SK-N-SH (cell line): Measurements from ENCODE around the gene IL12RB1. TPM values are rescaled to one million over a fixed set of nuclear protein-coding genes. Genes with fewer than 3 reads are reported as not detected.

Experiments
- CTCF ChIA-PET: fragments of 300-600, 350-600 bp; formaldehyde crosslinking; extraction: SDS; loops from one replicate; lab custom pipeline; 2021; lab: Yijun Ruan, JAX
- POLR2A ChIA-PET: fragments of 350-600 bp; sonication (Branson Sonifier 250); formaldehyde crosslinking; extraction: SDS; loops from one replicate; lab custom pipeline; 2020; ENCODE audit warnings: antibody characterized with exemption, inconsistent platforms; lab: Yijun Ruan, JAX
- DNase-seq: peaks from one replicate; pipeline ENCODE4 v3.0.0; 2012
- H2AFZ ChIP-seq: fragments of 200-600 bp; sonication (generic); 2 replicates; pipeline ENCODE4 v1.8.1; 2016; ENCODE audit warnings: antibody characterized with exemption, mild to moderate bottlenecking, low read depth
- H3F3A ChIP-seq: fragments of 200-600 bp; sonication (generic); replicated peaks from 2 replicates; pipeline ENCODE3; 2016; ENCODE audit warnings: antibody characterized with exemption, mild to moderate bottlenecking; ENCODE audit not compliant: insufficient read depth
- H3K27ac ChIP-seq, 2 experiments: fragments of 200-500 bp in 1 of 2; fragments of 200-600 bp in 1 of 2; sonication (Bioruptor generic) in 1 of 2; sonication (generic), shearing (Covaris generic) in 1 of 2; 2 replicates each; pipeline versions ENCODE4 v1.5.1 to v1.6.1; 2014 to 2016; ENCODE audit warnings: low read depth in 2 of 2, inconsistent platforms in 1 of 2, low read length in 1 of 2, mild to moderate bottlenecking in 1 of 2, mixed read lengths in 1 of 2
- H3K27me3 ChIP-seq: fragments of 200-600 bp; sonication (generic), shearing (Covaris generic); 2 replicates; pipeline ENCODE4 v1.6.1; 2016; ENCODE audit warnings: mixed run types; ENCODE audit not compliant: insufficient read depth
- H3K36me3 ChIP-seq, 2 experiments: fragments of 200-500 bp in 1 of 2; fragments of 200-600 bp in 1 of 2; sonication (Bioruptor generic) in 1 of 2; sonication (generic) in 1 of 2; replicated peaks in 1 of 2; 2 replicates each; pipeline versions ENCODE3 to v1.5.1; 2014 to 2016; ENCODE audit warnings: low read length in 1 of 2, mild to moderate bottlenecking in 1 of 2; ENCODE audit not compliant: insufficient read depth in 2 of 2, control insufficient read depth in 1 of 2
- H3K4me1 ChIP-seq, 2 experiments: fragments of 200-500 bp in 1 of 2; fragments of 200-600 bp in 1 of 2; sonication (Bioruptor generic) in 1 of 2; sonication (generic), shearing (Covaris generic) in 1 of 2; 2 replicates each; pipeline versions ENCODE4 v1.5.1 to v1.6.1; 2014 to 2016; ENCODE audit warnings: low read depth in 1 of 2, low read length in 1 of 2, mixed run types in 1 of 2; ENCODE audit not compliant: insufficient read depth in 2 of 2, control insufficient read depth in 1 of 2
- H3K4me2 ChIP-seq: fragments of 200-600 bp; sonication (generic), shearing (Covaris generic); 2 replicates; pipeline ENCODE4 v1.6.1; 2017; ENCODE audit warnings: mixed run types
- H3K4me3 ChIP-seq, 2 experiments: fragments of 200-500 bp in 1 of 2; fragments of 200-600 bp in 1 of 2; sonication (Bioruptor generic) in 1 of 2; sonication (generic), shearing (Covaris generic) in 1 of 2; 2 replicates each; pipeline versions ENCODE4 v1.5.1 to v1.8.1; 2014 to 2016; ENCODE audit warnings: low read depth in 2 of 2, inconsistent platforms in 1 of 2, low read length in 1 of 2, mild to moderate bottlenecking in 1 of 2, mixed read lengths in 1 of 2, moderate library complexity in 1 of 2
- H3K79me2 ChIP-seq: fragments of 200-600 bp; sonication (generic); 2 replicates; pipeline ENCODE4 v1.8.1; 2017; ENCODE audit warnings: mild to moderate bottlenecking; ENCODE audit not compliant: insufficient read depth
- H3K9ac ChIP-seq: fragments of 200-600 bp; sonication (generic); 2 replicates; pipeline ENCODE4 v1.6.1; 2017; ENCODE audit warnings: mixed run types
- H3K9me2 ChIP-seq: fragments of 200-600 bp; sonication (generic); 2 replicates; pipeline ENCODE4 v1.6.1; 2017; ENCODE audit warnings: mixed run types
- H3K9me3 ChIP-seq: fragments of 200-600 bp; sonication (generic); 2 replicates; pipeline ENCODE4 v1.6.1; 2017; ENCODE audit warnings: mixed run types, mild to moderate bottlenecking, moderate library complexity
- H4K20me1 ChIP-seq: fragments of 200-600 bp; sonication (generic); 2 replicates; pipeline ENCODE4 v1.6.1; 2017; ENCODE audit warnings: mild to moderate bottlenecking, mixed run types; ENCODE audit not compliant: insufficient read depth
- CHD2 ChIP-seq: fragments of 150-350 bp; IDR thresholded peaks from 2 replicates; pipeline ENCODE4 v1.6.1; 2018; ENCODE audit warnings: low read length; ENCODE audit not compliant: partially characterized antibody
- ELF1 ChIP-seq: IDR thresholded peaks from 2 replicates; pipeline ENCODE4 v1.4.0; 2012
- EP300 ChIP-seq, 2 experiments: IDR thresholded peaks; 2 replicates each; pipeline versions ENCODE4 v1.4.0 to v1.6.1; 2012; ENCODE audit warnings: borderline replicate concordance in 1 of 2, low read depth in 1 of 2, low read length in 1 of 2
- FOSL2 ChIP-seq: IDR thresholded peaks from 2 replicates; pipeline ENCODE4 v1.4.0; 2012; ENCODE audit warnings: low read depth, mild to moderate bottlenecking, moderate library complexity, borderline replicate concordance
- FOXJ3 ChIP-seq: sonication (generic); formaldehyde crosslinking; IDR thresholded peaks from 2 replicates; pipeline ENCODE4 v1.5.1; 2020; ENCODE audit warnings: mild to moderate bottlenecking, missing genetic modification reagents
- FOXM1 ChIP-seq: IDR thresholded peaks from 2 replicates; pipeline ENCODE4 v1.4.0; 2012; ENCODE audit warnings: low read depth, mild to moderate bottlenecking
- GABPA ChIP-seq: IDR thresholded peaks from 2 replicates; pipeline ENCODE4 v1.4.0; 2012; ENCODE audit warnings: low read depth, mild to moderate bottlenecking
- GATA2 ChIP-seq: sonication (generic); formaldehyde crosslinking; IDR thresholded peaks from 2 replicates; pipeline ENCODE4 v1.5.0; 2020; ENCODE audit warnings: mild to moderate bottlenecking, missing genetic modification reagents
- JUND ChIP-seq: IDR thresholded peaks from 2 replicates; pipeline ENCODE4 v1.4.0; 2012
- MAX ChIP-seq: IDR thresholded peaks from 2 replicates; pipeline ENCODE4 v1.4.0; 2012; ENCODE audit warnings: low read depth
- MEF2A ChIP-seq: IDR thresholded peaks from 2 replicates; pipeline ENCODE4 v1.4.0; 2012; ENCODE audit warnings: low read depth, borderline replicate concordance
- NFIC ChIP-seq: IDR thresholded peaks from 2 replicates; pipeline ENCODE4 v1.4.0; 2012; ENCODE audit warnings: borderline replicate concordance
- NRF1 ChIP-seq: IDR thresholded peaks from 2 replicates; pipeline ENCODE4 v1.6.1; 2012; ENCODE audit warnings: low read depth, mild to moderate bottlenecking, low read length
- RXRA ChIP-seq: IDR thresholded peaks from 2 replicates; pipeline ENCODE4 v1.4.0; 2012; ENCODE audit warnings: low read depth, mild to moderate bottlenecking, borderline replicate concordance
- SIN3A ChIP-seq: IDR thresholded peaks from 2 replicates; pipeline ENCODE4 v1.6.1; 2012; ENCODE audit warnings: low read depth, mild to moderate bottlenecking, low read length, moderate library complexity, borderline replicate concordance
- SMC3 ChIP-seq: IDR thresholded peaks from 2 replicates; pipeline ENCODE4 v1.6.1; 2012; ENCODE audit warnings: low read depth, low read length, improper control_type of control experiment
- TEAD4 ChIP-seq: IDR thresholded peaks from 2 replicates; pipeline ENCODE4 v1.4.0; 2012; ENCODE audit warnings: mild to moderate bottlenecking, borderline replicate concordance; ENCODE audit not compliant: insufficient read depth
- WGBS: methylation state at CpG from one replicate; pipeline ENCODE4 v1.1.6; 2017; ENCODE audit warnings: low lambda C conversion rate; 5-methylcytosine and 5-hydroxymethylcytosine counted together
- polyA plus RNA-seq, 3 experiments: library from polyadenylated mRNA; depleted of rRNA; stranded (reverse); fragments of >200 nt; gene quantifications; 2 replicates each; pipeline ENCODE4 v1.2.3, GENCODE V29; 2012
- TF ChIP-seq, protein P1 (sequence below): IDR thresholded peaks from 2 replicates; pipeline ENCODE4 v1.4.0; 2012; ENCODE audit warnings: low read depth, borderline replicate concordance
- TF ChIP-seq, protein P2 (sequence below): fragments of 200-600 bp; sonication (generic); IDR thresholded peaks from 2 replicates; pipeline ENCODE4 v1.6.1; 2017; ENCODE audit warnings: antibody characterized with exemption, mild to moderate bottlenecking, moderate library complexity
- TF ChIP-seq, protein P3 (sequence below): IDR thresholded peaks from 2 replicates; pipeline ENCODE4 v1.4.0; 2012; ENCODE audit warnings: low read depth, borderline replicate concordance

IL12RB1 gene
- polyA plus RNA-seq, 1 of the 3 experiments (the other 2 are of a cell fraction) = 0.02 TPM

DNA sequence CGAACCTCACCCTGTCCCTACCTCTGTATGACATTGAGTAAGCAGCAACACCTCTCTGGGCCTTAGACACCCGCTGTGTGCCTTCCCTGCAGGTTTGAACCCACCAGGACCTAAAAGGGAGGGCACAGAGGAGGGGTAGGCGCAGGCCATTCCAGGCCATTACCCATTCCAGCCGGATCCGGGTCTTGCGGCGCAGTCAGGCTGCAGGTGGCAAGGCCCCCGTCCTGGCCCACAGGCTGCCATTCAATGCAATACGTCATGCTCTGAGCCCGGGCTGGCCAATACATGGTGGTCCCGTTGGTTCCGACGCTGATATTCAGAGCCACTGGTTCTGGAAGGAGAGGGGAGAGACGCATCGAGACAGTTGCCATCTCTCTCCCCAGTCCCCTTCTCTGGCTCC, 17.4 kb downstream of the IL12RB1 start:
- no peaks in the 10 kb centered on the region for H3K4me1 ChIP-seq
- ChIA-PET CTCF (interaction anchor here (3.3 kb wide), 1 partner anchor 62 kb away, joined by 17 read pairs; the partner anchor contains the start of gene ARRDC2), POLR2A (no interaction called here)
- no peaks in the 10 kb centered on the region for H3K9me3 ChIP-seq
- H3K27me3 ChIP-seq = no peaks in the 10 kb centered on the region
- no peaks in the 10 kb centered on the region for H3K9me2 ChIP-seq
- 73% methylated on average over 13 of the region's 15 CpGs for WGBS
- no peak overlapping the region for H3K4me2 ChIP-seq
- no peak overlapping the region for H3K4me3 ChIP-seq
- DNase-seq = peak; percentile 4
- H2AFZ ChIP-seq = no peak overlapping the region
- TF ChIP-seq RXRA = no peak
- no peak for TF ChIP-seq GABPA
- TF ChIP-seq MEF2A = no peak
- no peak for TF ChIP-seq GATA2
- TF ChIP-seq TEAD4 = no peak
- no peak overlapping the region for H3K27ac ChIP-seq
- no peaks in the 10 kb centered on the region for H3F3A ChIP-seq
- no peaks in the 10 kb centered on the region for H4K20me1 ChIP-seq
- H3K79me2 ChIP-seq = no peaks in the 10 kb centered on the region
- no peak overlapping the region for H3K9ac ChIP-seq
- no peaks in the 10 kb centered on the region for H3K36me3 ChIP-seq

DNA sequence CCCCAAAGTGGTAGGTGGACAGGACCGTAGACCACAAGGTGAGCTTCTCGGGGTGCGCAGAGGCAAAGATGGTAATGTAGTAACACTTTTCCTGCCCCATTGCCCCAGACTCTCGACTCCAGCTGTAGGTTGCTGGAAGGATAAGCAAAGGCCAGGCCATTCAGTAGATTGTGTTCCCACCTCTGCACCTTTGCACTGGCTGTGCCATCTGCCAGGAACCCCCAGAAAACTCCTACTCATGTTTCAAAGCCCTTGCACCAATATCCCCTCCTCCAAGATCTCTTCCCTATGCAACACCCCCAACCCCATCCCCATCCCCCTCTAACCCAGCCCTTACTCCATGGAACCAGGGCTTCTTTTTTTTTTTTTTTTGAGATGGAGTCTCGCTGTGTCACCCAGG, 18.3 kb downstream of the IL12RB1 start:
- POLR2A ChIA-PET = no interaction called here

DNA sequence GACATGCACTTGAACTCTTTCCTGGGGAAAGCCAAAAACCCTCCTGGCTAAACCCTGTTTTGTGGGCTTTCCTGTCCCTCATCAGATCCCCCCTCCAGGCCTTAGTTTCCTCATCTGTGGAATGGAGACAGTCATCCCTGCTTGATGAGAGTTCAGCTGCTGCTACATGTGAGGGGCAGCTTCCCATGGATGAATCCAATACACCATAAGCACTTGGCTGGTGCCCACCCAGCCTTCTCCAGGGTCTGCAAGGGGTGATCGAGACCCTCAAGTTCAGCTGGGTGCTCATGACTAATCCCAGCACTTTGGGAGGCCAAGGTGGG, 21.6 kb downstream of the IL12RB1 start:
- Histone ChIP-seq H3K4me1 (no peaks in the 10 kb centered on the region), H4K20me1 (no peaks in the 10 kb centered on the region)
- TF ChIP-seq FOXJ3 (CRISPR knock-in tag) (no peak), MAX (no peak), TEAD4 (no peak), NFIC (no peak), FOSL2 (no peak), MEF2A (no peak), NRF1 (no peak), ELF1 (no peak), JUND (no peak), FOXM1 (no peak)
- TF ChIP-seq, protein P1, sequence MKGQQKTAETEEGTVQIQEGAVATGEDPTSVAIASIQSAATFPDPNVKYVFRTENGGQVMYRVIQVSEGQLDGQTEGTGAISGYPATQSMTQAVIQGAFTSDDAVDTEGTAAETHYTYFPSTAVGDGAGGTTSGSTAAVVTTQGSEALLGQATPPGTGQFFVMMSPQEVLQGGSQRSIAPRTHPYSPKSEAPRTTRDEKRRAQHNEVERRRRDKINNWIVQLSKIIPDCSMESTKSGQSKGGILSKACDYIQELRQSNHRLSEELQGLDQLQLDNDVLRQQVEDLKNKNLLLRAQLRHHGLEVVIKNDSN = no peak
- TF ChIP-seq, protein P2, sequence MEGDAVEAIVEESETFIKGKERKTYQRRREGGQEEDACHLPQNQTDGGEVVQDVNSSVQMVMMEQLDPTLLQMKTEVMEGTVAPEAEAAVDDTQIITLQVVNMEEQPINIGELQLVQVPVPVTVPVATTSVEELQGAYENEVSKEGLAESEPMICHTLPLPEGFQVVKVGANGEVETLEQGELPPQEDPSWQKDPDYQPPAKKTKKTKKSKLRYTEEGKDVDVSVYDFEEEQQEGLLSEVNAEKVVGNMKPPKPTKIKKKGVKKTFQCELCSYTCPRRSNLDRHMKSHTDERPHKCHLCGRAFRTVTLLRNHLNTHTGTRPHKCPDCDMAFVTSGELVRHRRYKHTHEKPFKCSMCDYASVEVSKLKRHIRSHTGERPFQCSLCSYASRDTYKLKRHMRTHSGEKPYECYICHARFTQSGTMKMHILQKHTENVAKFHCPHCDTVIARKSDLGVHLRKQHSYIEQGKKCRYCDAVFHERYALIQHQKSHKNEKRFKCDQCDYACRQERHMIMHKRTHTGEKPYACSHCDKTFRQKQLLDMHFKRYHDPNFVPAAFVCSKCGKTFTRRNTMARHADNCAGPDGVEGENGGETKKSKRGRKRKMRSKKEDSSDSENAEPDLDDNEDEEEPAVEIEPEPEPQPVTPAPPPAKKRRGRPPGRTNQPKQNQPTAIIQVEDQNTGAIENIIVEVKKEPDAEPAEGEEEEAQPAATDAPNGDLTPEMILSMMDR = no peak

More for the DNA sequence above, 18.3 kb downstream of the IL12RB1 start:
- CTCF ChIA-PET = interaction anchor here (0.9 to 1.1 kb wide), 2 partner anchors 9 to 136 kb away, joined by 4 read pairs; partner anchors contain the start of gene CCDC124
- Histone ChIP-seq H3K4me3 (no peak overlapping the region), H3K79me2 (no peaks in the 10 kb centered on the region), H2AFZ (no peak overlapping the region), H3K36me3 (no peaks in the 10 kb centered on the region), H3K4me2 (no peak overlapping the region), H3K27ac (no peak overlapping the region)
- TF ChIP-seq RXRA = no peak
- TF ChIP-seq NRF1 = no peak
- no peak for TF ChIP-seq EP300 (IDR thresholded peaks at IDR 0.05; ENCODE audit: borderline replicate concordance in 1 of 2, low read depth in 1 of 2, low read length in 1 of 2)
- TF ChIP-seq CHD2 = no peak
- no peak for TF ChIP-seq SIN3A
- no peak for TF ChIP-seq NFIC
- no peak for TF ChIP-seq SMC3
- no peak for TF ChIP-seq FOXM1
- TF ChIP-seq, protein P3, sequence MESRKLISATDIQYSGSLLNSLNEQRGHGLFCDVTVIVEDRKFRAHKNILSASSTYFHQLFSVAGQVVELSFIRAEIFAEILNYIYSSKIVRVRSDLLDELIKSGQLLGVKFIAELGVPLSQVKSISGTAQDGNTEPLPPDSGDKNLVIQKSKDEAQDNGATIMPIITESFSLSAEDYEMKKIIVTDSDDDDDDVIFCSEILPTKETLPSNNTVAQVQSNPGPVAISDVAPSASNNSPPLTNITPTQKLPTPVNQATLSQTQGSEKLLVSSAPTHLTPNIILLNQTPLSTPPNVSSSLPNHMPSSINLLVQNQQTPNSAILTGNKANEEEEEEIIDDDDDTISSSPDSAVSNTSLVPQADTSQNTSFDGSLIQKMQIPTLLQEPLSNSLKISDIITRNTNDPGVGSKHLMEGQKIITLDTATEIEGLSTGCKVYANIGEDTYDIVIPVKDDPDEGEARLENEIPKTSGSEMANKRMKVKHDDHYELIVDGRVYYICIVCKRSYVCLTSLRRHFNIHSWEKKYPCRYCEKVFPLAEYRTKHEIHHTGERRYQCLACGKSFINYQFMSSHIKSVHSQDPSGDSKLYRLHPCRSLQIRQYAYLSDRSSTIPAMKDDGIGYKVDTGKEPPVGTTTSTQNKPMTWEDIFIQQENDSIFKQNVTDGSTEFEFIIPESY = no peak
- TF ChIP-seq TEAD4 = no peak
- TF ChIP-seq, all 33 proteins: peak for 0
- no peak for DNase-seq
- 74% methylated on average over 5 of the region's 5 CpGs for WGBS
- Histone ChIP-seq H3K4me1 (no peaks in the 10 kb centered on the region), H3K9me3 (no peaks in the 10 kb centered on the region), H3F3A (no peaks in the 10 kb centered on the region), H3K27me3 (no peaks in the 10 kb centered on the region), H3K9ac (no peak overlapping the region), H4K20me1 (no peaks in the 10 kb centered on the region), H3K9me2 (no peaks in the 10 kb centered on the region)

More for the DNA sequence above, 21.6 kb downstream of the IL12RB1 start:
- H3K4me3 ChIP-seq = no peak overlapping the region
- WGBS = no CpG with 5 or more reads among the region's 1 CpG
- H3K27ac ChIP-seq = no peak overlapping the region
- ChIA-PET POLR2A (no interaction called here), CTCF (interaction anchor here (1.2 to 2.9 kb wide), 2 partner anchors 57 to 69 kb away, joined by 5 to 11 read pairs; partner anchors contain the start of gene ARRDC2)
- no peaks in the 10 kb centered on the region for H3K36me3 ChIP-seq
- no peak overlapping the region for H3K9ac ChIP-seq
- H3K79me2 ChIP-seq = no peaks in the 10 kb centered on the region
- no peak for DNase-seq
- no peak overlapping the region for H2AFZ ChIP-seq
- no peaks in the 10 kb centered on the region for H3K27me3 ChIP-seq
- no peaks in the 10 kb centered on the region for H3K9me2 ChIP-seq
- H3F3A ChIP-seq = no peaks in the 10 kb centered on the region
- no peaks in the 10 kb centered on the region for H3K9me3 ChIP-seq
- no peak overlapping the region for H3K4me2 ChIP-seq
